Activated CD4-positive, alpha-beta memory T cell treated with anti-CD3 and anti-CD28 coated beads for 36 hours (primary cell): ENCODE data around the gene STK32C. TPM values are rescaled to one million over a fixed set of nuclear protein-coding genes. Genes with fewer than 3 reads are reported as not detected.

ENCODE experiments used
- CTCF ChIA-PET: fragments of 350-600 bp; sonication (Branson Sonifier 250); formaldehyde crosslinking; loops from one replicate; lab custom pipeline; 2021; ENCODE audit warnings: antibody characterized with exemption, inconsistent platforms; lab: Charles Lee
- POLR2A ChIA-PET: fragments of 350-600 bp; sonication (Branson Sonifier 250); formaldehyde crosslinking; loops from one replicate; lab custom pipeline; 2021; ENCODE audit warnings: antibody characterized with exemption; lab: Charles Lee
- DNase-seq: peaks from one replicate; pipeline ENCODE4 v3.0.0-alpha.2; 2020
- H3K27ac Mint-ChIP-seq: one replicate; pipeline ENCODE4 v1.8.0; 2021; ENCODE audit warnings: mixed read lengths
- H3K27me3 Mint-ChIP-seq: one replicate; pipeline ENCODE4 v1.8.0; 2021; ENCODE audit warnings: mixed read lengths
- H3K36me3 Mint-ChIP-seq: one replicate; pipeline ENCODE4 v1.8.0; 2021; ENCODE audit warnings: mixed read lengths
- H3K4me1 Mint-ChIP-seq: one replicate; pipeline ENCODE4 v1.8.0; 2021; ENCODE audit warnings: low read depth, mixed read lengths
- H3K4me3 Mint-ChIP-seq: one replicate; pipeline ENCODE4 v1.8.0; 2021; ENCODE audit warnings: mild to moderate bottlenecking, mixed read lengths
- H3K9me3 Mint-ChIP-seq: one replicate; pipeline ENCODE4 v1.8.0; 2021; ENCODE audit warnings: mixed read lengths
- intact Hi-C: fragments of 100-400 bp; cut with micrococcal nuclease; formaldehyde crosslinking; loops from one replicate; pipeline ENCODE4 v1.15.1; 2023
- total RNA-seq, 2 experiments: library from RNA; stranded (reverse); gene quantifications; one replicate each; pipeline ENCODE4 v1.2.3, GENCODE V29; 2021

The STK32C gene
- total RNA-seq, 2 experiments from 2014 or later, result 14.8 to 16.1 TPM

- POLR2A ChIA-PET, result no interaction called here
- H3K27ac Mint-ChIP-seq, result no peak overlapping the region
- CTCF ChIA-PET, result no interaction called here
- H3K4me1 Mint-ChIP-seq, result no peaks in the 10 kb centered on the region
- no peak overlapping the region for H3K4me3 Mint-ChIP-seq
- peaks cover 23% of the 10 kb centered on the region for H3K36me3 Mint-ChIP-seq
- peaks cover 12% of the 10 kb centered on the region for H3K9me3 Mint-ChIP-seq
- intact Hi-C loops, result no loop called here
- no peaks in the 10 kb centered on the region for H3K27me3 Mint-ChIP-seq
- DNase-seq, result no peak
Measured at GRCh38 chr10:132209978-132210530, 97.7 kb downstream of the STK32C start.

DNA sequence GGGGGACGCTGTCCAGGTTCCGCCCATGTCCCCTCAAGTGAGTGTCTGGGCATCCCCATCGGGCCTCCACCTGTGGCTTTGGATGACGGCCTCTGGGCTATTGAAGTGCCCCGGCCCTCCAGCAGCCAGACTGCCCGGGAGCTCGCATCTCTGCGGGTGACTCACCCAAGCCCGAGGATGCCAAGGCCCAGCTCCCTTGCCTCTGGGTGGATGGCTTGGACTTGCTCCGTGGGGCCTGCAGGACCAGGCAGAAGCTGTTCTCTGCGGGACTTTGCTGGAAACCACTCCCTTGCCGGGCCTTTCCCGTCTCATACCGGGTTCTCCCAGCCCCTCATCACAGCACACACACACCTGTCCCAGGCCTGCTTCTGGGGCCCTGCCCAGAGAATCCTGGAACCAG lies 98.6 kb downstream of the STK32C start:
- Mint-ChIP-seq H3K36me3 (peaks cover 17% of the 10 kb centered on the region), H3K27me3 (no peaks in the 10 kb centered on the region), H3K27ac (no peak overlapping the region), H3K9me3 (peaks cover 8% of the 10 kb centered on the region), H3K4me1 (no peaks in the 10 kb centered on the region), H3K4me3 (no peak overlapping the region)
- ChIA-PET POLR2A (no interaction called here), CTCF (no interaction called here)
- DNase-seq, result no peak
- intact Hi-C loops, result no loop called here

DNA sequence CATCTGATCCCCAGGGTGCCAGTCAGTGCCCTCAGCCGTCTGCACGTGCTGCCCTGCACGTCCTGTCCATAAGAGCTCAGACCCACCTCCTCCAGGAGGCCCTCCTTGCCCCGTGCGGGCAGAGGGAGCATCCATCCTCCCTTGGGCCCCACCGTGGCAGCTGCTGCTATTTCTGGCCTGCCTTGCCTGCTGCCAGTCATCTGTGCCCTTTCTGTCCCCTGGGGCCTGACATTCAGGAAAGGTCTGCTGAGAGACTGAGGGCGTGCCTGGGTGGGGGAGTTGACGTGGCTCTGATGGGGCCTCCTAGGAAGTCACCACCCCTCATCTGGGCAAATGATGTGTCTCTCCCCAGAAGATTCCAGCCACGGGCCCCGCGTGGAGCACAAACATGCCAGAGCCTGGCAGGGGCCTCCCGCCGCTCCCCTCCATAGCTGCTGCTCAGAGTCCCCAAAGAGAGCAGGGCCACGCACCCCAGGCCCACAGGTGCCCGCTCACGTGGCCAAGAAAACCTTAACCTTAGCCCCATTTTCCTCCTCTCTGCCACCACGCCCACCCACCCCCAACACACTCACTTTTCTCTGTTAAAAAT lies 99.2 kb downstream of the STK32C start:
- Mint-ChIP-seq H3K27me3 (no peaks in the 10 kb centered on the region), H3K9me3 (peaks cover 5% of the 10 kb centered on the region), H3K4me1 (no peaks in the 10 kb centered on the region), H3K36me3 (peaks cover 12% of the 10 kb centered on the region), H3K27ac (no peak overlapping the region), H3K4me3 (no peak overlapping the region)
- intact Hi-C loops, result no loop called here
- no peak for DNase-seq
- POLR2A ChIA-PET, result no interaction called here
- CTCF ChIA-PET, result no interaction called here

DNA sequence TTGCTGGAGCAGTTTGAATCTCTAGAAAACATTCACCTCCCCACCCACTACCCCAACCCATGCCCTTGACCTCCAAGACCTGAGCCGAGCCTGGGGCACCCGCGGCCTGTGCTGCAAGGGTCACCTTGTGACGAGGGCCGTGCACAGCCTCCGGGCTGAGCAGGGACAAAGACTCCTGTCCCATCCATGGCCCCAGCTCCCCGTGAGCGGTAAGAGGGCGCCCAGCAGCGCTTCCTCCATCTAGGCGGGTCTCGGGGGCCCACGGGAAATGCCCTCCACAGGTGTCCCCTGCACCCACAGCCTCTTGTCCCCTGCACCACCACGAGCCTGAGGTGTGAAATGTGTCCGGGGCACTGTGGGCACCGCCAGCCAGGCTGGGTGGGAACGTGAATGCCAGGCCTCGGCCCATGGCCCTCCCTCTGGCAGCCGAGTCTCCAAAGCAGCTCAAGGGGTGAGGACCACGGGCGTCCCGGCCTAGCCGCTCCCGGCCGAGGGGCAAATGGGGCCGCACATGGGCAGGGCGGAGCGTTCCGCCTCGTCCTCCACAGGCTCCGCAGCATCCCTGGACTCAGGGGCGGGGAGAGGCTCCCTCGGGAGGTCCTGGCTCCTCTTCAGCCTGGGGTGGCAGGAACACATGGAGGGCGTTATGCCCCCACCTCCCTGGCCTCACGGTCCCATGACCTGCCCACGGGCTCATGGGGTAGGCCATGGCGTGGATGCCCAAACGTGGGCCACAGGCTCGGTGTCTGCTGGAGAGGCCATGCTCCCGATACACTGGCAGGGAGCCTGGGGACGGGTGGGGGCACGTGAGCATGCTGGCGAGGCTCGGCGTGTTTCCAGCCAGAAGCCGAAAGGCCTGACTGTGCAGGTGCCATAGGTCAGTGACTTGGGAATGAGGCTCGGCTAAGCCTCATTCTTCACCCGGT lies 100.0 kb downstream of the STK32C start:
- POLR2A ChIA-PET, result no interaction called here

GRCh38 chr10:132206806-132207535 lies 100.8 kb downstream of the STK32C start:
- Mint-ChIP-seq H3K36me3 (peaks cover 1% of the 10 kb centered on the region), H3K27me3 (no peaks in the 10 kb centered on the region), H3K27ac (no peak overlapping the region), H3K4me3 (no peak overlapping the region), H3K9me3 (no peaks in the 10 kb centered on the region), H3K4me1 (no peaks in the 10 kb centered on the region)
- DNase-seq, result no peak
- POLR2A ChIA-PET, result no interaction called here
- intact Hi-C loops, result no loop called here
- CTCF ChIA-PET, result no interaction called here

More for the DNA sequence above, 100.0 kb downstream of the STK32C start:
- H3K4me3 Mint-ChIP-seq, result no peak overlapping the region
- no peak for DNase-seq
- CTCF ChIA-PET, result no interaction called here
- no peaks in the 10 kb centered on the region for H3K27me3 Mint-ChIP-seq
- no peaks in the 10 kb centered on the region for H3K4me1 Mint-ChIP-seq
- H3K27ac Mint-ChIP-seq, result no peak overlapping the region
- H3K36me3 Mint-ChIP-seq, result peaks cover 8% of the 10 kb centered on the region
- intact Hi-C loops, result no loop called here
- H3K9me3 Mint-ChIP-seq, result no peaks in the 10 kb centered on the region

DNA sequence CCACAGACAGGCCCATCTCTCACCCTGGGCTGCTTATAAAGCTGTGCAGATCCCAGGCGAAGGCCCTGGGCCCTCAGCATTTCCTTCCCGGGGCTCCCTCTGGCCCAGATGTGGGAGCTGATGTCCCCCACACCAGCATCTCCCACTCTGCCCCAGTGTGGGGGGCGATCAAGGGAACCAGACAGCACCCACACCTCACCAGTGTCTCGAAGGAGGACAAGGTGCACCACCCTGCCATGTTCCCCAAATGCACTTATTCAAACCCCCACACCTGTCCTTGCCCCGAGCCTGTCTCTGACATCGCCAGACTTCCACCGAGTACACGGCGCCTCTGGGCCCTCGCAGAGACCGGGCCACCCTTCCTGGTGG lies 101.4 kb downstream of the STK32C start:
- no peaks in the 10 kb centered on the region for H3K9me3 Mint-ChIP-seq
- intact Hi-C loops, result no loop called here
- POLR2A ChIA-PET, result no interaction called here

DNA sequence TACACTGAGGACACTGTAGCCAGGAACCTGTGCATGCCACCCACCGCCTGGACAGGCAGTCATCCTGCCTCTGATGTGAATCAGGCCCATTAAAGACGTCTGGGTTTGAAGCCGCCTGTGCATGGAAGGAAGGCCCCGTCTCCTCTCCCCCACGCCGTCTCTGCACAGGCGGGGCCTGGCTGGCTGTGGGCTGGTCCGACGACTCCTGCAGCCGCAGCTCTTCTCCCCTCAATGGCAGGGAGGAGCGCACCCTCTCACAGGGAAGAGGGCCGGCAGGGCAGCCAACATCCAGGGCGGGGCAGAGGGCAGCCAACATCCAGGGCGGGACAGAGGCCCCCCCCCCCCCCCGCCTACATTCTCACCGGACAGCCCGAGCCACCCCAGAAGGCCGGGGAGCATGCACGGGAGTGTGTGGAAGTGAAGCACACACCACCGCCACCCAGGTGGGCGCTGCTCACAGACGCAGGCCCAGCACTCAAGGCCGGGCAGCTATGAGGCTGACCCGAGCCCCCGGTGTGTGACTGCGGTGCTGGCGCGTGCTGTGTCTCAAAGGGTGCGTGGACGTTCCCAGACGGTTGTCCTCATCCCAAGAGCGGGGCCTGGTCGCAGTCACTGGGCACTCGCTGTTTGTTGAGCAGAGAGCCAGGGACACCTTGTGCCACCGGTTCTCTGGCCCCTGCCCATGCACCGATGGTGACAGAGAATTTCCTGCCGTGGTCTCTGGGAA lies 101.9 kb downstream of the STK32C start:
- Mint-ChIP-seq H3K4me1 (no peaks in the 10 kb centered on the region), H3K9me3 (no peaks in the 10 kb centered on the region), H3K27ac (no peak overlapping the region), H3K36me3 (no peaks in the 10 kb centered on the region), H3K27me3 (no peaks in the 10 kb centered on the region), H3K4me3 (no peak overlapping the region)
- DNase-seq, result no peak
- POLR2A ChIA-PET, result no interaction called here
- intact Hi-C loops, result no loop called here
- CTCF ChIA-PET, result no interaction called here

More for the DNA sequence above, 101.4 kb downstream of the STK32C start:
- CTCF ChIA-PET, result no interaction called here
- no peak overlapping the region for H3K4me3 Mint-ChIP-seq
- no peak for DNase-seq
- H3K4me1 Mint-ChIP-seq, result no peaks in the 10 kb centered on the region
- H3K36me3 Mint-ChIP-seq, result no peaks in the 10 kb centered on the region
- H3K27ac Mint-ChIP-seq, result no peak overlapping the region
- no peaks in the 10 kb centered on the region for H3K27me3 Mint-ChIP-seq

- no peak overlapping the region for H3K4me3 Mint-ChIP-seq
- POLR2A ChIA-PET, result no interaction called here
- intact Hi-C loops, result no loop called here
- no peaks in the 10 kb centered on the region for H3K9me3 Mint-ChIP-seq
- no peak overlapping the region for H3K27ac Mint-ChIP-seq
- no peaks in the 10 kb centered on the region for H3K36me3 Mint-ChIP-seq
- DNase-seq, result no peak
- CTCF ChIA-PET, result no interaction called here
- no peaks in the 10 kb centered on the region for H3K4me1 Mint-ChIP-seq
- H3K27me3 Mint-ChIP-seq, result no peaks in the 10 kb centered on the region
Measured at GRCh38 chr10:132204781-132205473, 102.8 kb downstream of the STK32C start.

- Mint-ChIP-seq H3K27ac (no peak overlapping the region), H3K9me3 (no peaks in the 10 kb centered on the region), H3K36me3 (no peaks in the 10 kb centered on the region), H3K4me3 (no peak overlapping the region), H3K27me3 (no peaks in the 10 kb centered on the region), H3K4me1 (no peaks in the 10 kb centered on the region)
- no peak for DNase-seq
- intact Hi-C loops, result no loop called here
- ChIA-PET CTCF (no interaction called here), POLR2A (no interaction called here)
Measured at GRCh38 chr10:132204078-132204780, 103.5 kb downstream of the STK32C start.

DNA sequence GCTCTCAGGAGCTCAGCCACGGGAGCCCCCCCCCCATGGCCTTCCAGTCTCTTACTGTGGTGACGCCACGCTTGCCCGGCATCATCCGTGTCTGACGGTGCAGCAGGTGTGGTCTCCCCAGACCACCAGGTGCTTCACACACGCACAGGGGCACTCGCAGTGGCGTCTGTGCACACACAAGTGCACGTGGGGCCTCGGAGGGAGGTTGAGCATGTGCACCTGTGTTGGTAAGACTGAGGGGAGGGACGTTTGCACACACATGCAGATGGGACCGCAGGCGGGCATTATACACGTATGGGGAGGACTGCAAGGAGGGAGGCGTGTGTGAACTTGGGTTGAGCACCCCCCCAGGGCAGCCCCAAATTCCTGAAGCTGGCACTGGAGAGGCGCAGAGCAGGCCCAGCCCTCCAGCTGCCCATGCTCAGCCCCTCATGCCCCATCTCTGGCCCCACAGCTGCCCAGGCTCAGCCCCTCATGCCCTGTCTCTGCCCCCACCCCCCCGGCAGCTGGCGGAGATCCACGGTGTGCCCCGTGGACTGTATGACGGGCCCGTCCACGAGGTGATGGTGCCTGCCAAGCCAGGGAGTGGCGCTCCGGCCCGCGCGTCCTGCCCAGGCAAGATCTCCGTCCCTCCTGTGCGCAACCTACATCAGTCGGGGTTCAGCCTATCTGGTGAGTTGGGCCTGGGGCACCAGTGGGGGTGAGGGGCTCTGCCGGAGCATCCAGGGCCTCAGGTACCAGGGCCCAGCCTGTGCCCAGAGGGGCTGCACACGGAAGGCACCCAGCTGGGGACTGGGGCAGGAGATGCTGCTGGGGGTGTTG lies 104.3 kb downstream of the STK32C start:
- no peak for DNase-seq
- no peaks in the 10 kb centered on the region for H3K9me3 Mint-ChIP-seq
- H3K4me1 Mint-ChIP-seq, result no peaks in the 10 kb centered on the region
- intact Hi-C loops, result no loop called here
- H3K4me3 Mint-ChIP-seq, result no peak overlapping the region
- no peaks in the 10 kb centered on the region for H3K36me3 Mint-ChIP-seq
- no peaks in the 10 kb centered on the region for H3K27me3 Mint-ChIP-seq
- H3K27ac Mint-ChIP-seq, result no peak overlapping the region
- ChIA-PET POLR2A (no interaction called here), CTCF (no interaction called here)
